ENCODE results near the gene MAP3K13.
"Not testable (repeated sequence)": the region's sequence is repeated elsewhere in the genome, so short reads cannot be mapped to it uniquely, and the experiment has no call there.

The MAP3K13 gene

GRCh38 chr3:185341616-185342458 is 21.1 kb upstream of the MAP3K13 start:
- DNase-seq (ENCODE audit: low spot score): peak; percentile 38

GRCh38 chr3:185342459-185343174 is 20.3 kb upstream of the MAP3K13 start:
- no peak for DNase-seq (ENCODE audit: low spot score)

- no peak for DNase-seq (ENCODE audit: low spot score)
These were observed 15.5 kb upstream of the MAP3K13 start for GRCh38 chr3:185347399-185347798.

GRCh38 chr3:185350841-185351240 is 12.1 kb upstream of the MAP3K13 start:
- DNase-seq (ENCODE audit: low spot score): no peak

GRCh38 chr3:185351396-185351795 is 11.5 kb upstream of the MAP3K13 start:
- no peak for DNase-seq (ENCODE audit: low spot score)

- DNase-seq (ENCODE audit: low spot score): no peak
These were observed 9.7 kb upstream of the MAP3K13 start for GRCh38 chr3:185353225-185353624.

- no peak for DNase-seq (ENCODE audit: low spot score)
These were observed 8.9 kb upstream of the MAP3K13 start for GRCh38 chr3:185353823-185354614.

- DNase-seq (ENCODE audit: low spot score): no peak
These were observed 6.4 kb upstream of the MAP3K13 start for GRCh38 chr3:185356499-185356898.

- no peak for DNase-seq (ENCODE audit: low spot score)
These were observed 1.0 kb upstream of the MAP3K13 start for GRCh38 chr3:185361920-185362319.

- peak; percentile 39 for DNase-seq (ENCODE audit: low spot score)
These were observed 797 bp downstream of the MAP3K13 start for GRCh38 chr3:185363662-185364203.

- no peak for DNase-seq (ENCODE audit: low spot score)
These were observed 2.5 kb downstream of the MAP3K13 start for GRCh38 chr3:185365291-185366073.

- DNase-seq (ENCODE audit: low spot score): no peak
These were observed 3.1 kb downstream of the MAP3K13 start for GRCh38 chr3:185366074-185366335.

GRCh38 chr3:185366913-185367312 is 4.0 kb downstream of the MAP3K13 start:
- DNase-seq (ENCODE audit: low spot score): no peak

GRCh38 chr3:185370349-185370748 is 7.4 kb downstream of the MAP3K13 start:
- DNase-seq (ENCODE audit: low spot score): not testable (repeated sequence)

GRCh38 chr3:185371306-185372074 is 8.6 kb downstream of the MAP3K13 start:
- DNase-seq (ENCODE audit: low spot score): no peak

GRCh38 chr3:185381320-185382058 is 18.6 kb downstream of the MAP3K13 start:
- DNase-seq (ENCODE audit: low spot score): no peak

GRCh38 chr3:185382154-185382553 is 19.2 kb downstream of the MAP3K13 start:
- no peak for DNase-seq (ENCODE audit: low spot score)

GRCh38 chr3:185386515-185386914 is 23.6 kb downstream of the MAP3K13 start:
- DNase-seq (ENCODE audit: low spot score): not testable (repeated sequence)

- no peak for DNase-seq (ENCODE audit: low spot score)
These were observed 24.7 kb downstream of the MAP3K13 start for GRCh38 chr3:185387646-185388045.

GRCh38 chr3:185393055-185393454 is 30.1 kb downstream of the MAP3K13 start:
- no peak for DNase-seq (ENCODE audit: low spot score)
